Spinal cord (tissue), 10 donors: ENCODE results near the gene OGDH. TPM values are rescaled to one million over a fixed set of nuclear protein-coding genes. Genes with fewer than 3 reads are reported as not detected.
A peak's percentile ranks its signal among the peaks of the same experiment; 100 is the strongest.
"Not testable (repeated sequence)": the region's sequence is repeated elsewhere in the genome, so short reads cannot be mapped to it uniquely, and the experiment has no call there.

Source experiments
- DNase-seq, 6 donors: peaks; one replicate each; pipeline versions ENCODE4 v3.0.0 to v3.0.0-alpha.2; 2013 to 2015; ENCODE audit warnings: low spot score in 6 of 6, low read depth in 4 of 6
- H3K27ac ChIP-seq: one replicate; pipeline ENCODE4 v1.5.1; 2013; ENCODE audit warnings: low read depth, low read length, control low read depth
- H3K27me3 ChIP-seq: one replicate; pipeline ENCODE4 v1.6.1; 2013; ENCODE audit warnings: low read length; ENCODE audit not compliant: control insufficient read depth, insufficient read depth
- H3K36me3 ChIP-seq: one replicate; pipeline ENCODE4 v1.6.1; 2013; ENCODE audit warnings: low read length; ENCODE audit not compliant: control insufficient read depth, insufficient read depth
- H3K4me1 ChIP-seq: one replicate; pipeline ENCODE4 v1.6.1; 2013; ENCODE audit warnings: low read length; ENCODE audit not compliant: control insufficient read depth, insufficient read depth
- H3K4me3 ChIP-seq: one replicate; pipeline ENCODE4 v1.5.1; 2013; ENCODE audit warnings: low read depth, low read length, control low read depth
- H3K9me3 ChIP-seq: one replicate; pipeline ENCODE4 v1.6.1; 2013; ENCODE audit warnings: low read length; ENCODE audit not compliant: control insufficient read depth, insufficient read depth
- WGBS: methylation state at CpG from one replicate; pipeline ENCODE4 v1.1.5; 2013; ENCODE audit warnings: missing lambda C conversion rate; ENCODE audit not compliant: insufficient coverage; 5-methylcytosine and 5-hydroxymethylcytosine counted together
- polyA plus RNA-seq, 2 donors: library from polyadenylated mRNA; unstranded; fragments of 120-200 nt; gene quantifications; one replicate each; pipeline ENCODE4 v1.2.1, GENCODE V29; 2013; ENCODE audit not compliant: insufficient read length in 2 of 2
- total RNA-seq, 2 donors: library from RNA; depleted of rRNA in 1 of 2; stranded (reverse); fragments of 120-200 nt in 1 of 2; fragments of >200 nt in 1 of 2; gene quantifications; one replicate each; pipeline versions ENCODE4 v1.2.3 to v1.2.4, GENCODE V29; 2013 to 2014
- donor health status: healthy.

OGDH gene
- total and polyA plus RNA-seq, 4 donors = 63.8 to 78.6 (median 69.3) TPM

GRCh38 chr7:44576228-44576627 lies 30.2 kb upstream of the OGDH start:
- H3K27ac ChIP-seq = no peak overlapping the region
- DNase-seq = no peak
- peaks cover 56% of the 10 kb centered on the region for H3K36me3 ChIP-seq
- no peaks in the 10 kb centered on the region for H3K9me3 ChIP-seq
- WGBS = 86% methylated on average over 2 of the region's 2 CpGs
- peaks cover 36% of the 10 kb centered on the region for H3K4me1 ChIP-seq
- no peaks in the 10 kb centered on the region for H3K27me3 ChIP-seq
- no peak overlapping the region for H3K4me3 ChIP-seq

- peak overlapping the region; percentile 93 for H3K4me3 ChIP-seq
- H3K27ac ChIP-seq = peak overlapping the region; percentile 100
- H3K9me3 ChIP-seq = no peaks in the 10 kb centered on the region
- DNase-seq = peak in 1 of 6 donors; percentile 18
- peaks cover 39% of the 10 kb centered on the region for H3K36me3 ChIP-seq
- peaks cover 25% of the 10 kb centered on the region for H3K4me1 ChIP-seq
- WGBS = 25% methylated on average over 26 of the region's 30 CpGs
- no peaks in the 10 kb centered on the region for H3K27me3 ChIP-seq
Observed at GRCh38 chr7:44580945-44581878, 25.2 kb upstream of the OGDH start.

GRCh38 chr7:44581879-44582603 lies 24.4 kb upstream of the OGDH start, which contains the start of gene TMED4:
TMED4 (minus strand) TSS chr7:44582231; CDS start chr7:44582206, 25 bp downstream.
- no peaks in the 10 kb centered on the region for H3K27me3 ChIP-seq

GRCh38 chr7:44583146-44583865 lies 23.1 kb upstream of the OGDH start:
- no peaks in the 10 kb centered on the region for H3K27me3 ChIP-seq
- WGBS = 100% methylated on average over 6 of the region's 13 CpGs

More at GRCh38 chr7:44581879-44582603, 24.4 kb upstream of the OGDH start, which contains the start of gene TMED4:
- peak; percentile 97 to 100 (median 98) for DNase-seq
- H3K27ac ChIP-seq = peak within 1 kb of the TSS; percentile 100
- no peaks in the 10 kb centered on the region for H3K9me3 ChIP-seq
- H3K4me1 ChIP-seq = peaks cover 25% of the 10 kb centered on the region
- WGBS = under 1% methylated on average over 70 of the region's 71 CpGs
- peaks cover 31% of the 10 kb centered on the region for H3K36me3 ChIP-seq
- peak within 1 kb of the TSS; percentile 93 for H3K4me3 ChIP-seq

GRCh38 chr7:44587843-44588711 lies 18.4 kb upstream of the OGDH start:
- H3K4me1 ChIP-seq = peaks cover 2% of the 10 kb centered on the region
- peak in 2 of 6 donors; percentile 62 to 70 for DNase-seq
- no peaks in the 10 kb centered on the region for H3K9me3 ChIP-seq
- 40% methylated on average over 3 of the region's 6 CpGs for WGBS
- no peak overlapping the region for H3K4me3 ChIP-seq
- no peaks in the 10 kb centered on the region for H3K36me3 ChIP-seq
- H3K27ac ChIP-seq = no peak overlapping the region
- H3K27me3 ChIP-seq = no peaks in the 10 kb centered on the region

More at GRCh38 chr7:44583146-44583865, 23.1 kb upstream of the OGDH start:
- Histone ChIP-seq H3K4me3 (peak overlapping the region; percentile 93), H3K4me1 (peaks cover 25% of the 10 kb centered on the region), H3K36me3 (peaks cover 24% of the 10 kb centered on the region), H3K27ac (peak overlapping the region; percentile 100), H3K9me3 (no peaks in the 10 kb centered on the region)
- DNase-seq = no peak

GRCh38 chr7:44590910-44591309 lies 15.5 kb upstream of the OGDH start:
- WGBS = no CpG with 5 or more reads among the region's 1 CpG
- no peak overlapping the region for H3K27ac ChIP-seq

GRCh38 chr7:44595934-44596635 lies 10.3 kb upstream of the OGDH start:
- no peak overlapping the region for H3K4me3 ChIP-seq
- no peaks in the 10 kb centered on the region for H3K4me1 ChIP-seq
- 85% methylated on average over 2 of the region's 5 CpGs for whole genome bisulfite sequencing

More at GRCh38 chr7:44590910-44591309, 15.5 kb upstream of the OGDH start:
- Histone ChIP-seq H3K9me3 (no peaks in the 10 kb centered on the region), H3K36me3 (no peaks in the 10 kb centered on the region), H3K27me3 (no peaks in the 10 kb centered on the region), H3K4me3 (no peak overlapping the region), H3K4me1 (no peaks in the 10 kb centered on the region)
- DNase-seq = no peak

GRCh38 chr7:44597181-44597580 lies 9.2 kb upstream of the OGDH start:
- H3K4me3 ChIP-seq, H3K9me3 ChIP-seq, H3K4me1 ChIP-seq, H3K36me3 ChIP-seq, H3K27ac ChIP-seq, H3K27me3 ChIP-seq, DNase-seq: not testable (repeated sequence)
- 97% methylated on average over 8 of the region's 8 CpGs for WGBS

More at GRCh38 chr7:44595934-44596635, 10.3 kb upstream of the OGDH start:
- DNase-seq = no peak
- Histone ChIP-seq H3K36me3 (no peaks in the 10 kb centered on the region), H3K27me3 (no peaks in the 10 kb centered on the region), H3K9me3 (no peaks in the 10 kb centered on the region), H3K27ac (no peak overlapping the region)
